ENCODE results near the gene OLFML1. TPM values are rescaled to one million over a fixed set of nuclear protein-coding genes. Genes with fewer than 3 reads are reported as not detected.

OLFML1 gene
- total RNA-seq, 1 donor from 2014 or later: not detected

DNA sequence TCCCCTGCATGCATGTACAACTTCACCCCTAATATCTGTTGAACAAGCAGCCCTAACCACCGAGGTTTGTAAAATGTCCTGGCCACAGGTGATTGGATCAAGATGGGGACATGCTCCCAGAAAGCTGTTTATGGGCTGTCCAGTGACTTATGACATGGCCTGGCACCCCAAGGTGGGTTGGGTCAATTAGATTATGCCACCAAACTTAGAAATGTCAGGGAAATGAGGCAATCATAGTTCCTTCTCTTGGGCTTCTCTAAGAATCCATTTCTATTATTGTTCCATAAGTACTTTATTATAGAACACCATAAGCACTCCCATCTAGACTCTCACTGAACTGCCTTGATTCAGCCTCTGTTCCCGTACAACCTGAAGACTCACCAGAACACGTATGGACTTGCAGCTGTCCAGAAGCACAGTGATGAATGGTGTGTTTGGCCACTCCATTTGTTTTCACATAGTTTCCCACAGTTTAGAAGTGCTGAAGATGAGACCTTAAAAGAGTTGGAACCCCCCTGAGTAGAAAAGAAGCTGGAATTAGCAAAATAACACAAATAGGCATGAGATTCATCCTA lies 45.5 kb upstream of the OLFML1 start:
- TF ChIP-seq CTCF (IDR thresholded peaks at IDR 0.05): no peak
- intact Hi-C loops (cut with micrococcal nuclease): no loop called here
- ATAC-seq (ENCODE audit: low read depth): no peak
- Mint-ChIP-seq H3K36me3 (ENCODE audit: low read depth) (peaks cover 12% of the 10 kb centered on the region), H3K27me3 (no peaks in the 10 kb centered on the region), H3K4me3 (no peak overlapping the region), H3K27ac (no peak overlapping the region), H3K4me1 (peaks cover 17% of the 10 kb centered on the region), H3K9me3 (no peaks in the 10 kb centered on the region)
- POLR2A ChIA-PET: no interaction called here
- no peak for DNase-seq
- CTCF ChIA-PET: interaction anchor here (1.1 to 6.0 kb wide), 3 partner anchors 86 to 627 kb away, joined by 3 to 100 read pairs (median 3); no protein-coding TSS in a partner anchor

GRCh38 chr11:7442588-7443215 lies 42.6 kb upstream of the OLFML1 start:
- DNase-seq: peak; percentile 67
- POLR2A ChIA-PET: interaction anchor here (0.6 to 1.0 kb wide), 3 partner anchors 51 to 73 kb away, joined by 3 read pairs; no protein-coding TSS in a partner anchor
- Mint-ChIP-seq H3K4me3 (no peak overlapping the region), H3K27ac (no peak overlapping the region), H3K36me3 (ENCODE audit: low read depth) (peaks cover 10% of the 10 kb centered on the region), H3K27me3 (no peaks in the 10 kb centered on the region), H3K4me1 (no peaks in the 10 kb centered on the region), H3K9me3 (no peaks in the 10 kb centered on the region)
- intact Hi-C loops (cut with micrococcal nuclease): loop anchor here (1.0 to 2.0 kb wide), 9 partner anchors 30 to 630 kb away; no protein-coding TSS in a partner anchor
- TF ChIP-seq CTCF (IDR thresholded peaks at IDR 0.05): peak; percentile 42
- peak; percentile 100 for ATAC-seq (ENCODE audit: low read depth)
- CTCF ChIA-PET: interaction anchor here (0.7 to 6.0 kb wide), 22 partner anchors 9 to 631 kb away, joined by 3 to 100 read pairs (median 4); no protein-coding TSS in a partner anchor

GRCh38 chr11:7444091-7444981 lies 41.0 kb upstream of the OLFML1 start:
- Mint-ChIP-seq H3K9me3 (no peaks in the 10 kb centered on the region), H3K27me3 (no peaks in the 10 kb centered on the region), H3K36me3 (ENCODE audit: low read depth) (peaks cover 12% of the 10 kb centered on the region), H3K27ac (no peak overlapping the region), H3K4me1 (no peaks in the 10 kb centered on the region), H3K4me3 (no peak overlapping the region)
- no peak for TF ChIP-seq CTCF (IDR thresholded peaks at IDR 0.05)
- DNase-seq (no peak), ATAC-seq (ENCODE audit: low read depth) (no peak)
- intact Hi-C loops (cut with micrococcal nuclease): no loop called here
- CTCF ChIA-PET: interaction anchor here (1.8 to 6.0 kb wide), 2 partner anchors 90 to 346 kb away, joined by 6 to 100 read pairs; no protein-coding TSS in a partner anchor
- POLR2A ChIA-PET: no interaction called here

- Mint-ChIP-seq H3K36me3 (ENCODE audit: low read depth) (peaks cover 7% of the 10 kb centered on the region), H3K27me3 (no peaks in the 10 kb centered on the region), H3K4me1 (no peaks in the 10 kb centered on the region), H3K9me3 (no peaks in the 10 kb centered on the region), H3K27ac (no peak overlapping the region), H3K4me3 (no peak overlapping the region)
- intact Hi-C loops (cut with micrococcal nuclease): no loop called here
- ATAC-seq (ENCODE audit: low read depth) (no peak), DNase-seq (no peak)
- POLR2A ChIA-PET: no interaction called here
- CTCF ChIA-PET: interaction anchor here (0.8 to 6.0 kb wide), 2 partner anchors 92 to 212 kb away, joined by 3 to 100 read pairs; no protein-coding TSS in a partner anchor
- TF ChIP-seq CTCF (IDR thresholded peaks at IDR 0.05): no peak
Observed at GRCh38 chr11:7445564-7445963, 39.7 kb upstream of the OLFML1 start.
